Caco-2 (cell line): Measurements from ENCODE around the gene MLPH. TPM values are rescaled to one million over a fixed set of nuclear protein-coding genes. Genes with fewer than 3 reads are reported as not detected.

Source experiments
- BruUV-seq: library from RNA; stranded (reverse); fragments of 400-500 nt; replicated peaks from 2 replicates; lab custom pipeline; 2021; lab: Mats Ljungman, UMichigan
- CTCF ChIA-PET: fragments of 300-600 bp; sonication (Branson Sonifier 250); formaldehyde crosslinking; loops from one replicate; lab custom pipeline; 2022; ENCODE audit warnings: antibody characterized with exemption; lab: Charles Lee
- POLR2A ChIA-PET: fragments of 300-600 bp; sonication (Branson Sonifier 250); formaldehyde crosslinking; loops from one replicate; lab custom pipeline; 2022; ENCODE audit warnings: antibody characterized with exemption; lab: Charles Lee
- DNase-seq, 2 experiments: peaks; one replicate each; pipeline versions ENCODE4 v3.0.0 to v3.0.0-alpha.2; 2020 to 2022
- H3K27me3 ChIP-seq: replicated peaks from 2 replicates; pipeline ENCODE4 v1.6.0; 2011; ENCODE audit warnings: low read length; ENCODE audit not compliant: control insufficient read depth, insufficient read depth
- H3K36me3 ChIP-seq: 2 replicates; pipeline ENCODE4 v1.5.1; 2011; ENCODE audit warnings: low read length; ENCODE audit not compliant: control insufficient read depth, insufficient read depth
- H3K4me1 ChIP-seq: fragments of 250-450 bp; sonication (Bioruptor Pico); 2 replicates; pipeline ENCODE4 v1.5.1; 2020; ENCODE audit warnings: mild to moderate bottlenecking
- H3K4me3 ChIP-seq: 2 replicates; pipeline ENCODE4 v1.5.1; 2011; ENCODE audit warnings: low read depth, mild to moderate bottlenecking, control low read depth, low read length
- H3K9me3 ChIP-seq: fragments of 250-450 bp; sonication (Bioruptor Pico); 2 replicates; pipeline ENCODE4 v1.5.1; 2020; ENCODE audit warnings: mild to moderate bottlenecking, moderate library complexity
- H3K27ac Mint-ChIP-seq: one replicate; pipeline ENCODE4 v1.8.0; 2022; ENCODE audit warnings: mixed read lengths; ENCODE audit not compliant: unreplicated experiment
- H3K27me3 Mint-ChIP-seq: one replicate; pipeline ENCODE4 v1.8.0; 2022; ENCODE audit warnings: mixed read lengths; ENCODE audit not compliant: insufficient read depth, unreplicated experiment
- H3K36me3 Mint-ChIP-seq: one replicate; pipeline ENCODE4 v1.8.0; 2022; ENCODE audit warnings: mild to moderate bottlenecking, mixed read lengths; ENCODE audit not compliant: insufficient read depth, unreplicated experiment
- H3K4me1 Mint-ChIP-seq: one replicate; pipeline ENCODE4 v1.8.0; 2022; ENCODE audit warnings: low read depth, mixed read lengths; ENCODE audit not compliant: unreplicated experiment
- H3K4me3 Mint-ChIP-seq: one replicate; pipeline ENCODE4 v1.8.0; 2022; ENCODE audit warnings: mild to moderate bottlenecking, moderate library complexity, mixed read lengths; ENCODE audit not compliant: unreplicated experiment
- H3K9me3 Mint-ChIP-seq: one replicate; pipeline ENCODE4 v1.8.0; 2022; ENCODE audit warnings: mixed read lengths; ENCODE audit not compliant: unreplicated experiment
- CTCF ChIP-seq, 2 experiments: fragments of 200-600 bp in 1 of 2; IDR thresholded peaks; 1 replicate in 1 of 2; 2 replicates in 1 of 2; pipeline versions ENCODE4 v1.5.1 to v1.8.0; 2011 to 2022; ENCODE audit warnings: antibody characterized with exemption in 1 of 2, control low read depth in 1 of 2, inconsistent platforms in 1 of 2, low read depth in 1 of 2, low read length in 1 of 2, mild to moderate bottlenecking in 1 of 2, moderate library complexity in 1 of 2; ENCODE audit not compliant: insufficient read depth in 1 of 2, severe bottlenecking in 1 of 2, unreplicated experiment in 1 of 2
- intact Hi-C: fragments of 100-400 bp; cut with micrococcal nuclease; formaldehyde crosslinking; loops from one replicate; pipeline ENCODE4 v1.10.0; 2022; ENCODE audit not compliant: unreplicated experiment
- total RNA-seq: library from RNA; stranded (reverse); gene quantifications from 2 replicates; pipeline ENCODE4 v1.2.3, GENCODE V29; 2022

Gene MLPH
- total RNA-seq, 1 experiment from 2014 or later = not detected

DNA sequence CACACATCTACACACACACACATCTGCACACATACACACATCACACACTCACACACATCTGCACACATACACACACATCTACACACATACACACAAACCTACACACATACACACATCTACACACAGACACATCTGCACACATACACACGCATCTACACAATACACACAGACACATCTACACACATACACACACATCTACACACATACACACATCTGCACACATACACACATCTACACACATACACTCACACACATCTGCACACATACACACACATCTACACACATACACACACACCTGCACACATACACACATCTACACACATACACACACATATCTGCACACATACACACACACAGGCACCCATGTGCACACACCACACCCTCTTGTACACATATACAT lies 78.9 kb downstream of the MLPH start:
- no peak for TF ChIP-seq CTCF (IDR thresholded peaks at IDR 0.05; ENCODE audit: insufficient read depth in 1 of 2, low read depth in 1 of 2, low read length in 1 of 2, severe bottlenecking in 1 of 2, unreplicated experiment in 1 of 2)
- no peaks in the 10 kb centered on the region for H3K4me1 Mint-ChIP-seq
- Histone ChIP-seq H3K4me3 (no peak overlapping the region), H3K36me3 (no peaks in the 10 kb centered on the region), H3K4me1 (no peaks in the 10 kb centered on the region), H3K9me3 (no peaks in the 10 kb centered on the region), H3K27me3 (no peaks in the 10 kb centered on the region)
- no peaks in the 10 kb centered on the region for H3K9me3 Mint-ChIP-seq
- intact Hi-C loops = no loop called here
- BruUV-seq = no TSS peak
- H3K36me3 Mint-ChIP-seq = no peaks in the 10 kb centered on the region
- CTCF ChIA-PET = no interaction called here
- no peaks in the 10 kb centered on the region for H3K27me3 Mint-ChIP-seq
- POLR2A ChIA-PET = no interaction called here
- no peak overlapping the region for H3K4me3 Mint-ChIP-seq
- DNase-seq = no peak
- no peak overlapping the region for H3K27ac Mint-ChIP-seq

- Mint-ChIP-seq H3K4me3 (no peak within 1 kb of the TSS), H3K9me3 (no peaks in the 10 kb centered on the region), H3K4me1 (no peaks in the 10 kb centered on the region), H3K27ac (no peak within 1 kb of the TSS), H3K36me3 (no peaks in the 10 kb centered on the region), H3K27me3 (no peaks in the 10 kb centered on the region)
- intact Hi-C loops = no loop called here
- POLR2A ChIA-PET = no interaction called here
- TF ChIP-seq CTCF (IDR thresholded peaks at IDR 0.05; ENCODE audit: insufficient read depth in 1 of 2, low read depth in 1 of 2, low read length in 1 of 2, severe bottlenecking in 1 of 2, unreplicated experiment in 1 of 2) = no peak
- Histone ChIP-seq H3K4me3 (no peak within 1 kb of the TSS), H3K4me1 (no peaks in the 10 kb centered on the region), H3K27me3 (no peaks in the 10 kb centered on the region), H3K9me3 (no peaks in the 10 kb centered on the region), H3K36me3 (no peaks in the 10 kb centered on the region)
- DNase-seq = no peak
- BruUV-seq = no TSS peak
- CTCF ChIA-PET = interaction anchor here (0.6 kb wide), 1 partner anchor 327 kb away, joined by 3 read pairs; no protein-coding TSS in a partner anchor
Observed at GRCh38 chr2:237566401-237567235, 79.6 kb downstream of the MLPH start, which contains the start of gene PRLH. PRLH (plus strand) TSS chr2:237566574; CDS start chr2:237566574, 0 bp downstream.

DNA sequence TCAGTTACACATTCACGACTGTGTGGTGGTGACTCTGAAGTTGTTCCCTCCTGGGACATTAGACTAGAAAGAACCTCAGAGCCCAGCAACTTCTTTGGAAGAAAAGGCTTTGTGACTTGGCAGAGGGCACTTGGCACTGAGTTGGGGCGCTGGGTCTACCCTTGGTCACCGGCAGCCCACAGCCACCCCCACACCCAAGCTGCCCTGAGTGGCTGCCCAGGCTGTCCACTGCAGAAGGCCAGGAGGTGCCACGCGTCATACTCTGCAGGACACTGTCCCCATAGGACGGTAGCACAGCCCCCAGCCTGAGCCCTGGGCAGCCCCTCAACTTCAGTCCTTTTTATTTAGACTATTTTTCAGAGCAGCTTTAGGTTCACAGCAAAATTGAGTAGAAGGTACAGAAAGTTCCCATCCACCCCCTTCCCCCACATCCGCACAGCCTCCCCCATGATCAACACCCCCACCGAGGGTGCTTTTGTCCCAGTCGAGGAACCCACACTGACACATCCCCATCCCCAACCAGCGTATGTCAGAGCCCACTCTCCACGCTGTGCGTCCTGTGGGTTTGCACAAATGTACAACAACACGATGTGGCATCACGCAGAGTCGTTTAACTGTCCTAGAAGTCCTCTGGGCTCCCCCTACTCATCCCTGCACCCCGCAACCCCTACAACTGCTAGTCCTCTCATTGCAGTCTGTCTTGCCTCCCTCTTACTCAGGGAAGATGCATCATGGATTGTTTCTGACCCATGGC lies 80.4 kb downstream of the MLPH start:
- H3K4me3 ChIP-seq = no peak overlapping the region
- no peaks in the 10 kb centered on the region for H3K9me3 Mint-ChIP-seq
- DNase-seq = no peak
- no TSS peak for BruUV-seq
- H3K9me3 ChIP-seq = no peaks in the 10 kb centered on the region
- CTCF ChIA-PET = interaction anchor here (0.6 to 0.8 kb wide), 2 partner anchors 55 to 326 kb away, joined by 3 to 4 read pairs; no protein-coding TSS in a partner anchor
- intact Hi-C loops = no loop called here
- TF ChIP-seq CTCF (IDR thresholded peaks at IDR 0.05; ENCODE audit: insufficient read depth in 1 of 2, low read depth in 1 of 2, low read length in 1 of 2, severe bottlenecking in 1 of 2, unreplicated experiment in 1 of 2) = no peak
- H3K36me3 ChIP-seq = no peaks in the 10 kb centered on the region
- peaks cover 8% of the 10 kb centered on the region for H3K4me1 Mint-ChIP-seq
- no peaks in the 10 kb centered on the region for H3K27me3 ChIP-seq
- no peak overlapping the region for H3K27ac Mint-ChIP-seq
- no peaks in the 10 kb centered on the region for H3K36me3 Mint-ChIP-seq
- POLR2A ChIA-PET = no interaction called here
- H3K4me3 Mint-ChIP-seq = no peak overlapping the region
- H3K27me3 Mint-ChIP-seq = no peaks in the 10 kb centered on the region
- no peaks in the 10 kb centered on the region for H3K4me1 ChIP-seq
